Spleen (tissue), 7 donors: ENCODE results near the gene IGF1R.

Experiments
- POLR2A ChIP-seq, 3 donors: fragments of 450-650 bp; IDR thresholded peaks; one replicate each; pipeline ENCODE4 v1.5.1; 2017; ENCODE audit warnings: antibody characterized with exemption in 3 of 3, mild to moderate bottlenecking in 1 of 3
- POLR2AphosphoS5 ChIP-seq, 3 donors: sonication (generic); formaldehyde crosslinking; IDR thresholded peaks; one replicate each; pipeline ENCODE4 v1.5.1; 2017; ENCODE audit warnings: antibody characterized with exemption in 3 of 3
- TF ChIP-seq, protein P1 (sequence below), 11 experiments: fragments of 200-600 bp in 7 of 11; fragments of 450-650 bp in 4 of 11; sonication (generic) in 4 of 11; IDR thresholded peaks in 8 of 11; conservative IDR thresholded peaks in 3 of 11; 1 replicate in 7 of 11; 2 replicates in 4 of 11; pipeline versions ENCODE4 v1.4.0 to v1.8.0; 2016 to 2021; ENCODE audit warnings: antibody characterized with exemption in 11 of 11, inconsistent platforms in 4 of 11, mild to moderate bottlenecking in 1 of 11
- donor health status: DM: no; HTN: no; CAD: no; lungs with moderate emphysema.
- donor health status: DM: no; HTN: no; CAD: no.
- donor health status: DM: no; HTN: no; CAD: no.

DNA sequence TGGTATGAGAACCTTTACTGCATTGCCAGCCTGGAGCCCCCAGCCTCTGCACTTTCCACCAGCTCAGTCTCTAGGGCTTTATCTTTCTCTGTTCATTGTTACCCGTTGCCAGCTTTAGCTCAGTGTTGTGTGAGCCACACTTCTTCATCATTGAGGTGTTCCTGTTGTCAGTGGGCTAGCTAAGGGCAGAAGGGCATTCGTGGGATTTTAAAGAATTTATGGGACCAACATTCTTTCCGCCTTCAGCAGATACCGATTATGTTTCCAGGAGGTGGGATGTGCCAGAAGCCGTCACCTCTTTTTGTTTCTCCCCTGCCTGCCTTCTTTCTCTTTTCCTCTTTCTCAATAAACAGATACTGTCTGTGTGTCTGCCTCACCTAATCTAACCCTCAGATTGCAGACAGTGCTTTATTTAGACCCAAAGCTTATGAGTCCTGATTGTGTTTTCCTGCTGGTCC lies 294.7 kb downstream of the IGF1R start:
- TF ChIP-seq, protein P1, sequence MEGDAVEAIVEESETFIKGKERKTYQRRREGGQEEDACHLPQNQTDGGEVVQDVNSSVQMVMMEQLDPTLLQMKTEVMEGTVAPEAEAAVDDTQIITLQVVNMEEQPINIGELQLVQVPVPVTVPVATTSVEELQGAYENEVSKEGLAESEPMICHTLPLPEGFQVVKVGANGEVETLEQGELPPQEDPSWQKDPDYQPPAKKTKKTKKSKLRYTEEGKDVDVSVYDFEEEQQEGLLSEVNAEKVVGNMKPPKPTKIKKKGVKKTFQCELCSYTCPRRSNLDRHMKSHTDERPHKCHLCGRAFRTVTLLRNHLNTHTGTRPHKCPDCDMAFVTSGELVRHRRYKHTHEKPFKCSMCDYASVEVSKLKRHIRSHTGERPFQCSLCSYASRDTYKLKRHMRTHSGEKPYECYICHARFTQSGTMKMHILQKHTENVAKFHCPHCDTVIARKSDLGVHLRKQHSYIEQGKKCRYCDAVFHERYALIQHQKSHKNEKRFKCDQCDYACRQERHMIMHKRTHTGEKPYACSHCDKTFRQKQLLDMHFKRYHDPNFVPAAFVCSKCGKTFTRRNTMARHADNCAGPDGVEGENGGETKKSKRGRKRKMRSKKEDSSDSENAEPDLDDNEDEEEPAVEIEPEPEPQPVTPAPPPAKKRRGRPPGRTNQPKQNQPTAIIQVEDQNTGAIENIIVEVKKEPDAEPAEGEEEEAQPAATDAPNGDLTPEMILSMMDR (IDR thresholded peaks at IDR 0.05 in 8 of 11, conservative IDR thresholded peaks at IDR 0.05 in 3 of 11): no peak
- TF ChIP-seq POLR2A (IDR thresholded peaks at IDR 0.05): no peak
- no peak for TF ChIP-seq POLR2AphosphoS5 (IDR thresholded peaks at IDR 0.05)
